ENCODE measurements around the gene KLRF1.

Gene KLRF1

GRCh38 chr12:9805883-9806282, 21.4 kb upstream of the KLRF1 start:
- H3K4me2 ChIP-seq (ENCODE audit: low read length) = no peak overlapping the region
- H3K4me3 ChIP-seq (ENCODE audit: low read length) = no peak overlapping the region
- no peak overlapping the region for H3K9ac ChIP-seq (ENCODE audit: low read length)
- H3K27me3 ChIP-seq (ENCODE audit: low read depth, low read length) = peaks cover 9% of the 10 kb centered on the region; the same call in 1 of the 2 replicates
- TF ChIP-seq EZH2phosphoT487 (IDR thresholded peaks at IDR 0.05; ENCODE audit: low read depth) = no peak
- TF ChIP-seq CTCF (IDR thresholded peaks at IDR 0.05; ENCODE audit: low read depth, low read length) = no peak
- no peaks in the 10 kb centered on the region for H4K20me1 ChIP-seq (ENCODE audit: insufficient read depth, low read length)
- no peaks in the 10 kb centered on the region for H3K79me2 ChIP-seq (ENCODE audit: low read length)
- no peak overlapping the region for H3K27ac ChIP-seq (ENCODE audit: low read length)
- H3K36me3 ChIP-seq (replicated peaks; ENCODE audit: low read depth, low read length) = no peaks in the 10 kb centered on the region
- no peak overlapping the region for H2AFZ ChIP-seq (ENCODE audit: low read depth, low read length)
- peaks cover 22% of the 10 kb centered on the region for H3K4me1 ChIP-seq (ENCODE audit: low read length)
- H3K9me3 ChIP-seq (ENCODE audit: insufficient read depth, low read length) = no peaks in the 10 kb centered on the region

- Histone ChIP-seq H3K27ac (ENCODE audit: low read length) (no peak overlapping the region), H3K4me1 (ENCODE audit: low read length) (peaks cover 30% of the 10 kb centered on the region), H3K36me3 (replicated peaks; ENCODE audit: low read depth, low read length) (no peaks in the 10 kb centered on the region)
These were observed 20.6 kb upstream of the KLRF1 start for GRCh38 chr12:9806714-9807113.

GRCh38 chr12:9808504-9808903, 18.8 kb upstream of the KLRF1 start:
- no peak overlapping the region for H3K4me3 ChIP-seq (ENCODE audit: low read length)
- H3K36me3 ChIP-seq (replicated peaks; ENCODE audit: low read depth, low read length) = no peaks in the 10 kb centered on the region
- no peaks in the 10 kb centered on the region for H3K79me2 ChIP-seq (ENCODE audit: low read length)
- H3K4me1 ChIP-seq (ENCODE audit: low read length) = peaks cover 43% of the 10 kb centered on the region
- TF ChIP-seq CTCF (IDR thresholded peaks at IDR 0.05; ENCODE audit: low read depth, low read length) (no peak), EZH2phosphoT487 (IDR thresholded peaks at IDR 0.05; ENCODE audit: low read depth) (no peak)
- H3K27ac ChIP-seq (ENCODE audit: low read length) = no peak overlapping the region
- H2AFZ ChIP-seq (ENCODE audit: low read depth, low read length) = no peak overlapping the region
- H3K9ac ChIP-seq (ENCODE audit: low read length) = no peak overlapping the region
- H3K4me2 ChIP-seq (ENCODE audit: low read length) = no peak overlapping the region
- H3K9me3 ChIP-seq (ENCODE audit: insufficient read depth, low read length) = no peaks in the 10 kb centered on the region
- peaks cover 9% of the 10 kb centered on the region; the same call in 1 of the 2 replicates for H3K27me3 ChIP-seq (ENCODE audit: low read depth, low read length)
- H4K20me1 ChIP-seq (ENCODE audit: insufficient read depth, low read length) = no peaks in the 10 kb centered on the region

More at GRCh38 chr12:9806714-9807113, 20.6 kb upstream of the KLRF1 start:
- Histone ChIP-seq H3K9me3 (ENCODE audit: insufficient read depth, low read length) (no peaks in the 10 kb centered on the region), H2AFZ (ENCODE audit: low read depth, low read length) (no peak overlapping the region), H4K20me1 (ENCODE audit: insufficient read depth, low read length) (no peaks in the 10 kb centered on the region), H3K4me2 (ENCODE audit: low read length) (no peak overlapping the region), H3K27me3 (ENCODE audit: low read depth, low read length) (peaks cover 9% of the 10 kb centered on the region; the same call in 1 of the 2 replicates), H3K79me2 (ENCODE audit: low read length) (no peaks in the 10 kb centered on the region), H3K4me3 (ENCODE audit: low read length) (no peak overlapping the region), H3K9ac (ENCODE audit: low read length) (no peak overlapping the region)
- no peak for TF ChIP-seq EZH2phosphoT487 (IDR thresholded peaks at IDR 0.05; ENCODE audit: low read depth)
- no peak for TF ChIP-seq CTCF (IDR thresholded peaks at IDR 0.05; ENCODE audit: low read depth, low read length)

- Histone ChIP-seq H3K4me3 (ENCODE audit: low read length) (no peak overlapping the region), H2AFZ (ENCODE audit: low read depth, low read length) (no peak overlapping the region), H3K4me2 (ENCODE audit: low read length) (no peak overlapping the region), H3K9me3 (ENCODE audit: insufficient read depth, low read length) (no peaks in the 10 kb centered on the region), H3K27me3 (ENCODE audit: low read depth, low read length) (0 out of 2 replicates have a peak, but pooled peaks cover 5% of the 10 kb centered on the region), H3K4me1 (ENCODE audit: low read length) (peaks cover 46% of the 10 kb centered on the region), H4K20me1 (ENCODE audit: insufficient read depth, low read length) (no peaks in the 10 kb centered on the region), H3K36me3 (replicated peaks; ENCODE audit: low read depth, low read length) (no peaks in the 10 kb centered on the region), H3K79me2 (ENCODE audit: low read length) (no peaks in the 10 kb centered on the region), H3K9ac (ENCODE audit: low read length) (no peak overlapping the region), H3K27ac (ENCODE audit: low read length) (no peak overlapping the region)
- TF ChIP-seq EZH2phosphoT487 (IDR thresholded peaks at IDR 0.05; ENCODE audit: low read depth) (no peak), CTCF (IDR thresholded peaks at IDR 0.05; ENCODE audit: low read depth, low read length) (no peak)
These were observed 17.9 kb upstream of the KLRF1 start for GRCh38 chr12:9809338-9809737.
